GM18909 (cell line): Measurements from ENCODE around the gene RNF34.

ENCODE experiments used
- ATAC-seq: cut with Tn5 transposase; IDR thresholded peaks from one replicate; pipeline ENCODE4 v1.9.1; 2021; ENCODE audit warnings: mild to moderate bottlenecking; ENCODE audit not compliant: unreplicated experiment, poor library complexity

Gene RNF34

GRCh38 chr12:121388421-121388981 lies 11.4 kb upstream of the RNF34 start:
- no peak for ATAC-seq

- no peak for ATAC-seq
Observed at GRCh38 chr12:121390856-121391255, 9.1 kb upstream of the RNF34 start.

GRCh38 chr12:121391619-121392324 lies 8.1 kb upstream of the RNF34 start:
- no peak for ATAC-seq

GRCh38 chr12:121392325-121392716 lies 7.6 kb upstream of the RNF34 start:
- no peak for ATAC-seq

GRCh38 chr12:121397521-121397920 lies 2.4 kb upstream of the RNF34 start:
- ATAC-seq, result no peak

GRCh38 chr12:121398355-121398754 lies 1.6 kb upstream of the RNF34 start:
- no peak for ATAC-seq

GRCh38 chr12:121400332-121401139 lies 618 bp downstream of the RNF34 start:
- ATAC-seq, result peak; percentile 43

GRCh38 chr12:121403721-121404120 lies 3.8 kb downstream of the RNF34 start:
- ATAC-seq, result no peak

- no peak for ATAC-seq
Observed at GRCh38 chr12:121404734-121405133, 4.8 kb downstream of the RNF34 start.

- ATAC-seq, result no peak
Observed at GRCh38 chr12:121405211-121405610, 5.3 kb downstream of the RNF34 start.

- ATAC-seq, result no peak
Observed at GRCh38 chr12:121413917-121414316, 14.0 kb downstream of the RNF34 start.

- ATAC-seq, result no peak
Observed at GRCh38 chr12:121417847-121418246, 17.9 kb downstream of the RNF34 start.

GRCh38 chr12:121420109-121420508 lies 20.2 kb downstream of the RNF34 start:
- no peak for ATAC-seq

- ATAC-seq, result no peak
Observed at GRCh38 chr12:121423253-121423652, 23.3 kb downstream of the RNF34 start.

- no peak for ATAC-seq
Observed at GRCh38 chr12:121423682-121424623, 24.0 kb downstream of the RNF34 start.

- ATAC-seq, result no peak
Observed at GRCh38 chr12:121424624-121424975, 24.7 kb downstream of the RNF34 start.

GRCh38 chr12:121427556-121428050 lies 27.7 kb downstream of the RNF34 start:
- no peak for ATAC-seq

GRCh38 chr12:121428883-121429282 lies 29.0 kb downstream of the RNF34 start:
- no peak for ATAC-seq

GRCh38 chr12:121430833-121431415 lies 31.0 kb downstream of the RNF34 start:
- ATAC-seq, result no peak
